ENCODE results near the gene POLK. TPM values are rescaled to one million over a fixed set of nuclear protein-coding genes. Genes with fewer than 3 reads are reported as not detected.
"Not testable (repeated sequence)": the region's sequence is repeated elsewhere in the genome, so short reads cannot be mapped to it uniquely, and the experiment has no call there.

POLK gene
- total and polyA plus RNA-seq, 5 donors from 2014 or later = 19.8 to 33.6 (median 24.1) TPM

GRCh38 chr5:75550597-75550996, 38.9 kb downstream of the POLK start:
- Histone ChIP-seq H3K27ac (ENCODE audit: insufficient read depth, low read length, poor library complexity, severe bottlenecking) (no peak overlapping the region), H3K4me3 (ENCODE audit: low read depth, low read length) (no peak overlapping the region), H3K27me3 (ENCODE audit: control insufficient read depth, insufficient read depth, low read length) (no peaks in the 10 kb centered on the region), H3K36me3 (ENCODE audit: control insufficient read depth, insufficient read depth, low read length) (peaks cover 34% of the 10 kb centered on the region), H3K4me1 (ENCODE audit: control insufficient read depth, insufficient read depth, low read length, poor library complexity, severe bottlenecking) (no peaks in the 10 kb centered on the region), H3K9me3 (ENCODE audit: control insufficient read depth in 2 of 2, low read length in 2 of 2) (no peaks in the 10 kb centered on the region)
- Mint-ChIP-seq H3K9me3 (peaks cover 0 to 2% (median 0%) of the 10 kb centered on the region in 7 donors), H3K4me3 (no peak overlapping the region), H3K36me3 (peaks cover 31% of the 10 kb centered on the region), H3K4me1 (peaks cover 3 to 20% (median 12%) of the 10 kb centered on the region in 4 donors), H3K27me3 (no peaks in the 10 kb centered on the region), H3K27ac (no peak overlapping the region)
- ATAC-seq (ENCODE audit: low read depth in 2 of 2) (no peak), DNase-seq (no peak)

- Histone ChIP-seq H3K4me3 (ENCODE audit: low read depth, low read length) (no peak overlapping the region), H3K36me3 (ENCODE audit: control insufficient read depth, insufficient read depth, low read length) (peaks cover 39% of the 10 kb centered on the region), H3K9me3 (ENCODE audit: control insufficient read depth in 2 of 2, low read length in 2 of 2) (no peaks in the 10 kb centered on the region), H3K27ac (ENCODE audit: insufficient read depth, low read length, poor library complexity, severe bottlenecking) (no peak overlapping the region), H3K27me3 (ENCODE audit: control insufficient read depth, insufficient read depth, low read length) (no peaks in the 10 kb centered on the region), H3K4me1 (ENCODE audit: control insufficient read depth, insufficient read depth, low read length, poor library complexity, severe bottlenecking) (no peaks in the 10 kb centered on the region)
- DNase-seq (no peak), ATAC-seq (ENCODE audit: low read depth in 2 of 2) (no peak)
- no peaks in the 10 kb centered on the region for H3K27me3 Mint-ChIP-seq
- no peak overlapping the region for H3K4me3 Mint-ChIP-seq
- H3K4me1 Mint-ChIP-seq = peaks cover 6 to 19% (median 14%) of the 10 kb centered on the region in 4 donors
- H3K36me3 Mint-ChIP-seq = peaks cover 37% of the 10 kb centered on the region
- H3K27ac Mint-ChIP-seq = no peak overlapping the region
- peaks cover 0 to 2% (median 0%) of the 10 kb centered on the region in 7 donors for H3K9me3 Mint-ChIP-seq
These were observed 39.8 kb downstream of the POLK start for GRCh38 chr5:75551471-75551870.

- no peaks in the 10 kb centered on the region for H3K4me1 ChIP-seq (ENCODE audit: control insufficient read depth, insufficient read depth, low read length, poor library complexity, severe bottlenecking)
- H3K27me3 Mint-ChIP-seq = no peaks in the 10 kb centered on the region
- H3K4me3 Mint-ChIP-seq = no peak overlapping the region
- H3K9me3 ChIP-seq (ENCODE audit: control insufficient read depth in 2 of 2, low read length in 2 of 2) = no peaks in the 10 kb centered on the region
- H3K4me3 ChIP-seq (ENCODE audit: low read depth, low read length) = no peak overlapping the region
- peaks cover 42% of the 10 kb centered on the region for H3K36me3 ChIP-seq (ENCODE audit: control insufficient read depth, insufficient read depth, low read length)
- no peak overlapping the region for H3K27ac ChIP-seq (ENCODE audit: insufficient read depth, low read length, poor library complexity, severe bottlenecking)
- peaks cover 9 to 22% (median 15%) of the 10 kb centered on the region in 4 donors for H3K4me1 Mint-ChIP-seq
- DNase-seq (no peak), ATAC-seq (ENCODE audit: low read depth in 2 of 2) (no peak)
- no peaks in the 10 kb centered on the region for H3K27me3 ChIP-seq (ENCODE audit: control insufficient read depth, insufficient read depth, low read length)
- H3K9me3 Mint-ChIP-seq = peaks cover 0 to 2% (median 0%) of the 10 kb centered on the region in 7 donors
- peak overlapping the region in 1 of 3 donors; percentile 40 for H3K27ac Mint-ChIP-seq
- peaks cover 45% of the 10 kb centered on the region for H3K36me3 Mint-ChIP-seq
These were observed 41.1 kb downstream of the POLK start for GRCh38 chr5:75552764-75553163.

- Mint-ChIP-seq H3K27ac (peak overlapping the region in 1 of 3 donors; percentile 40), H3K27me3 (no peaks in the 10 kb centered on the region)
- ATAC-seq (ENCODE audit: low read depth in 2 of 2) = no peak
These were observed 41.7 kb downstream of the POLK start for GRCh38 chr5:75553358-75553757.

GRCh38 chr5:75558221-75558620, 46.5 kb downstream of the POLK start:
- Histone ChIP-seq H3K27me3 (ENCODE audit: control insufficient read depth, insufficient read depth, low read length) (no peaks in the 10 kb centered on the region), H3K36me3 (ENCODE audit: control insufficient read depth, insufficient read depth, low read length) (peaks cover 42% of the 10 kb centered on the region), H3K4me3 (ENCODE audit: low read depth, low read length) (no peak overlapping the region), H3K9me3 (ENCODE audit: control insufficient read depth in 2 of 2, low read length in 2 of 2) (peaks cover 2 to 3% of the 10 kb centered on the region in 2 experiments), H3K4me1 (ENCODE audit: control insufficient read depth, insufficient read depth, low read length, poor library complexity, severe bottlenecking) (no peaks in the 10 kb centered on the region), H3K27ac (ENCODE audit: insufficient read depth, low read length, poor library complexity, severe bottlenecking) (no peak overlapping the region)
- peaks cover 0 to 9% (median 5%) of the 10 kb centered on the region in 7 donors for H3K9me3 Mint-ChIP-seq
- peaks cover 12 to 21% (median 17%) of the 10 kb centered on the region in 4 donors for H3K4me1 Mint-ChIP-seq
- H3K36me3 Mint-ChIP-seq = peaks cover 68% of the 10 kb centered on the region
- H3K27ac Mint-ChIP-seq = peak overlapping the region in 1 of 3 donors; percentile 21
- H3K4me3 Mint-ChIP-seq = no peak overlapping the region
- DNase-seq (no peak), ATAC-seq (ENCODE audit: low read depth in 2 of 2) (no peak)
- no peaks in the 10 kb centered on the region for H3K27me3 Mint-ChIP-seq

More at GRCh38 chr5:75553358-75553757, 41.7 kb downstream of the POLK start:
- H3K36me3 ChIP-seq (ENCODE audit: control insufficient read depth, insufficient read depth, low read length) = peaks cover 45% of the 10 kb centered on the region
- peaks cover 0 to 2% (median 0%) of the 10 kb centered on the region in 7 donors for H3K9me3 Mint-ChIP-seq
- no peak overlapping the region for H3K4me3 ChIP-seq (ENCODE audit: low read depth, low read length)
- H3K27ac ChIP-seq (ENCODE audit: insufficient read depth, low read length, poor library complexity, severe bottlenecking) = no peak overlapping the region
- H3K9me3 ChIP-seq (ENCODE audit: control insufficient read depth in 2 of 2, low read length in 2 of 2) = no peaks in the 10 kb centered on the region
- no peaks in the 10 kb centered on the region for H3K27me3 ChIP-seq (ENCODE audit: control insufficient read depth, insufficient read depth, low read length)
- no peak overlapping the region for H3K4me3 Mint-ChIP-seq
- H3K36me3 Mint-ChIP-seq = peaks cover 49% of the 10 kb centered on the region
- DNase-seq = no peak
- peaks cover 9 to 22% (median 16%) of the 10 kb centered on the region in 4 donors for H3K4me1 Mint-ChIP-seq
- H3K4me1 ChIP-seq (ENCODE audit: control insufficient read depth, insufficient read depth, low read length, poor library complexity, severe bottlenecking) = no peaks in the 10 kb centered on the region

GRCh38 chr5:75558981-75559632, 47.4 kb downstream of the POLK start:
- Mint-ChIP-seq H3K4me3 (no peak overlapping the region), H3K4me1 (peaks cover 8 to 26% (median 19%) of the 10 kb centered on the region in 4 donors), H3K36me3 (peaks cover 68% of the 10 kb centered on the region), H3K9me3 (peaks cover 0 to 18% (median 9%) of the 10 kb centered on the region in 7 donors), H3K27ac (no peak overlapping the region), H3K27me3 (no peaks in the 10 kb centered on the region)
- DNase-seq (no peak), ATAC-seq (ENCODE audit: low read depth in 2 of 2) (no peak)
- Histone ChIP-seq H3K27me3 (ENCODE audit: control insufficient read depth, insufficient read depth, low read length) (no peaks in the 10 kb centered on the region), H3K4me1 (ENCODE audit: control insufficient read depth, insufficient read depth, low read length, poor library complexity, severe bottlenecking) (no peaks in the 10 kb centered on the region), H3K36me3 (ENCODE audit: control insufficient read depth, insufficient read depth, low read length) (peaks cover 33% of the 10 kb centered on the region), H3K9me3 (ENCODE audit: control insufficient read depth in 2 of 2, low read length in 2 of 2) (peaks cover 5 to 7% of the 10 kb centered on the region in 2 experiments), H3K4me3 (ENCODE audit: low read depth, low read length) (no peak overlapping the region), H3K27ac (ENCODE audit: insufficient read depth, low read length, poor library complexity, severe bottlenecking) (no peak overlapping the region)

- not testable (repeated sequence) for H3K4me3 ChIP-seq (ENCODE audit: low read depth, low read length); H3K27me3 ChIP-seq (ENCODE audit: control insufficient read depth, insufficient read depth, low read length); H3K27ac ChIP-seq (ENCODE audit: insufficient read depth, low read length, poor library complexity, severe bottlenecking); ATAC-seq (ENCODE audit: low read depth in 2 of 2); H3K4me3 Mint-ChIP-seq; DNase-seq; H3K9me3 ChIP-seq (ENCODE audit: control insufficient read depth in 2 of 2, low read length in 2 of 2); H3K4me1 ChIP-seq (ENCODE audit: control insufficient read depth, insufficient read depth, low read length, poor library complexity, severe bottlenecking); H3K27me3 Mint-ChIP-seq; H3K27ac Mint-ChIP-seq
- H3K9me3 Mint-ChIP-seq = peaks cover 2 to 23% (median 11%) of the 10 kb centered on the region in 7 donors
- H3K36me3 ChIP-seq (ENCODE audit: control insufficient read depth, insufficient read depth, low read length) = peaks cover 21% of the 10 kb centered on the region
- peaks cover 15 to 37% (median 18%) of the 10 kb centered on the region in 4 donors for H3K4me1 Mint-ChIP-seq
- H3K36me3 Mint-ChIP-seq = peaks cover 65% of the 10 kb centered on the region
These were observed 49.0 kb downstream of the POLK start for GRCh38 chr5:75560655-75561054.
